Measurements from ENCODE around the gene RAPGEF5. TPM values are rescaled to one million over a fixed set of nuclear protein-coding genes. Genes with fewer than 3 reads are reported as not detected.

Gene RAPGEF5
- total RNA-seq, 2 donors from 2014 or later, result 66.5 to 70.8 TPM

GRCh38 chr7:22302193-22302592 is 54.8 kb downstream of the RAPGEF5 start:
- TF ChIP-seq CTCF (IDR thresholded peaks at IDR 0.05), result no peak
- no peaks in the 10 kb centered on the region for H3K4me1 ChIP-seq (ENCODE audit: control insufficient read depth in 1 of 2, low read depth in 2 of 2)
- no peaks in the 10 kb centered on the region for H3K9me3 ChIP-seq
- no peaks in the 10 kb centered on the region for H3K36me3 ChIP-seq
- H3K4me3 ChIP-seq, result no peak overlapping the region
- DNase-seq (ENCODE audit: low spot score) (no peak), ATAC-seq (ENCODE audit: insufficient number of reproducible peaks, low FRiP score, low read depth) (no peak)
- no peaks in the 10 kb centered on the region for H3K27me3 ChIP-seq (replicated peaks; ENCODE audit: insufficient read depth)
- H3K27ac ChIP-seq, result no peak overlapping the region

- Histone ChIP-seq H3K27me3 (replicated peaks; ENCODE audit: insufficient read depth) (no peaks in the 10 kb centered on the region), H3K36me3 (no peaks in the 10 kb centered on the region), H3K4me3 (no peak overlapping the region), H3K4me1 (ENCODE audit: control insufficient read depth in 1 of 2, low read depth in 2 of 2) (no peaks in the 10 kb centered on the region), H3K27ac (no peak overlapping the region), H3K9me3 (no peaks in the 10 kb centered on the region)
- DNase-seq (ENCODE audit: low spot score) (no peak), ATAC-seq (ENCODE audit: insufficient number of reproducible peaks, low FRiP score, low read depth) (no peak)
- no peak for TF ChIP-seq CTCF (IDR thresholded peaks at IDR 0.05)
These were observed 55.2 kb downstream of the RAPGEF5 start for GRCh38 chr7:22301790-22302189.

GRCh38 chr7:22300839-22301238 is 56.1 kb downstream of the RAPGEF5 start:
- no peak for TF ChIP-seq CTCF (IDR thresholded peaks at IDR 0.05)
- Histone ChIP-seq H3K27ac (no peak overlapping the region), H3K4me3 (no peak overlapping the region), H3K9me3 (no peaks in the 10 kb centered on the region), H3K27me3 (replicated peaks; ENCODE audit: insufficient read depth) (no peaks in the 10 kb centered on the region), H3K36me3 (no peaks in the 10 kb centered on the region), H3K4me1 (ENCODE audit: control insufficient read depth in 1 of 2, low read depth in 2 of 2) (no peaks in the 10 kb centered on the region)
- ATAC-seq (ENCODE audit: insufficient number of reproducible peaks, low FRiP score, low read depth), result no peak
- DNase-seq (ENCODE audit: low spot score), result no peak

GRCh38 chr7:22296916-22297315 is 60.0 kb downstream of the RAPGEF5 start:
- Histone ChIP-seq H3K36me3 (no peaks in the 10 kb centered on the region), H3K27ac (no peak overlapping the region), H3K4me3 (no peak overlapping the region), H3K27me3 (replicated peaks; ENCODE audit: insufficient read depth) (no peaks in the 10 kb centered on the region), H3K9me3 (no peaks in the 10 kb centered on the region), H3K4me1 (ENCODE audit: control insufficient read depth in 1 of 2, low read depth in 2 of 2) (no peaks in the 10 kb centered on the region)
- ATAC-seq (ENCODE audit: insufficient number of reproducible peaks, low FRiP score, low read depth) (no peak), DNase-seq (ENCODE audit: low spot score) (no peak)
- TF ChIP-seq CTCF (IDR thresholded peaks at IDR 0.05), result no peak

GRCh38 chr7:22296265-22296566 is 60.7 kb downstream of the RAPGEF5 start:
- DNase-seq (ENCODE audit: low spot score) (no peak), ATAC-seq (ENCODE audit: insufficient number of reproducible peaks, low FRiP score, low read depth) (no peak)
- H3K27ac ChIP-seq, result no peak overlapping the region
- no peaks in the 10 kb centered on the region for H3K27me3 ChIP-seq (replicated peaks; ENCODE audit: insufficient read depth)
- TF ChIP-seq CTCF (IDR thresholded peaks at IDR 0.05), result no peak
- H3K4me3 ChIP-seq, result no peak overlapping the region
- H3K4me1 ChIP-seq (ENCODE audit: control insufficient read depth in 1 of 2, low read depth in 2 of 2), result no peaks in the 10 kb centered on the region
- no peaks in the 10 kb centered on the region for H3K9me3 ChIP-seq
- H3K36me3 ChIP-seq, result no peaks in the 10 kb centered on the region
